HEK293T (cell line): ENCODE measurements around the gene TBC1D17.

ENCODE experiments used
- CTCF ChIA-PET: fragments of 350-600 bp; formaldehyde crosslinking; extraction: SDS; loops from one replicate; lab custom pipeline; 2021; ENCODE audit warnings: antibody characterized with exemption, inconsistent platforms; lab: Yijun Ruan, JAX
- POLR2A ChIA-PET: fragments of 350-600 bp; formaldehyde crosslinking; extraction: SDS; loops from one replicate; lab custom pipeline; 2020; ENCODE audit warnings: antibody characterized with exemption, inconsistent platforms; lab: Yijun Ruan, JAX
- DNase-seq: peaks from one replicate; pipeline ENCODE4 v3.0.0; 2012; ENCODE audit warnings: mixed read lengths; ENCODE audit errors: extremely low spot score
- ARNT ChIP-seq: fragments of 450-650 bp; IDR thresholded peaks from 2 replicates; pipeline ENCODE4 v1.6.1; 2017; ENCODE audit warnings: mild to moderate bottlenecking
- BHLHE40 ChIP-seq: fragments of 450-650 bp; IDR thresholded peaks from 2 replicates; pipeline ENCODE4 v1.6.1; 2016; ENCODE audit warnings: mild to moderate bottlenecking, moderate library complexity, borderline replicate concordance
- CTBP1 ChIP-seq: fragments of 450-650 bp; IDR thresholded peaks from 2 replicates; pipeline ENCODE4 v1.6.1; 2016; ENCODE audit warnings: borderline replicate concordance
- ELF4 ChIP-seq: fragments of 450-650 bp; IDR thresholded peaks from 2 replicates; pipeline ENCODE4 v1.6.1; 2017; ENCODE audit warnings: antibody characterized with exemption
- FOXA1 ChIP-seq: fragments of 450-650 bp; IDR thresholded peaks from 2 replicates; pipeline ENCODE4 v1.6.1; 2016; ENCODE audit warnings: mild to moderate bottlenecking
- FOXK2 ChIP-seq: fragments of 450-650 bp; IDR thresholded peaks from 2 replicates; pipeline ENCODE4 v1.6.1; 2016; ENCODE audit warnings: mild to moderate bottlenecking
- FOXM1 ChIP-seq: fragments of 450-650 bp; IDR thresholded peaks from 2 replicates; pipeline ENCODE4 v1.6.1; 2017; ENCODE audit warnings: mild to moderate bottlenecking, borderline replicate concordance
- HDGF ChIP-seq: fragments of 450-650 bp; IDR thresholded peaks from 2 replicates; pipeline ENCODE4 v1.6.1; 2017; ENCODE audit warnings: antibody characterized with exemption, borderline replicate concordance
- L3MBTL2 ChIP-seq: fragments of 450-650 bp; conservative IDR thresholded peaks from 2 replicates; pipeline ENCODE4 v1.6.1; 2016; ENCODE audit warnings: mild to moderate bottlenecking
- LEF1 ChIP-seq: fragments of 450-650 bp; IDR thresholded peaks from 2 replicates; pipeline ENCODE4 v1.6.1; 2017; ENCODE audit warnings: mild to moderate bottlenecking, borderline replicate concordance
- NFRKB ChIP-seq: fragments of 450-650 bp; IDR thresholded peaks from 2 replicates; pipeline ENCODE4 v1.6.1; 2016; ENCODE audit warnings: mild to moderate bottlenecking, moderate library complexity
- PKNOX1 ChIP-seq: fragments of 450-650 bp; IDR thresholded peaks from 2 replicates; pipeline ENCODE4 v1.6.1; 2016
- SP1 ChIP-seq: fragments of 450-650 bp; IDR thresholded peaks from 2 replicates; pipeline ENCODE4 v1.6.1; 2017
- SUZ12 ChIP-seq: fragments of 450-650 bp; IDR thresholded peaks from 2 replicates; pipeline ENCODE4 v1.6.1; 2016; ENCODE audit warnings: mild to moderate bottlenecking
- TARDBP ChIP-seq: fragments of 450-650 bp; IDR thresholded peaks from 2 replicates; pipeline ENCODE4 v1.6.1; 2016
- ZNF384 ChIP-seq: fragments of 450-650 bp; IDR thresholded peaks from 2 replicates; pipeline ENCODE4 v1.6.1; 2016

The TBC1D17 gene

GRCh38 chr19:49884109-49884508, 6.6 kb downstream of the TBC1D17 start:
- ChIA-PET POLR2A (no interaction called here), CTCF (no interaction called here)
- no peak for TF ChIP-seq LEF1
- no peak for TF ChIP-seq SP1
- no peak for TF ChIP-seq FOXA1
- no peak for TF ChIP-seq FOXM1
- TF ChIP-seq NFRKB = no peak
- TF ChIP-seq TARDBP = no peak
- no peak for TF ChIP-seq HDGF
- TF ChIP-seq ZNF384 = no peak
- TF ChIP-seq L3MBTL2 = no peak
- DNase-seq = no peak

GRCh38 chr19:49884760-49885159, 7.3 kb downstream of the TBC1D17 start:
- ChIA-PET POLR2A (no interaction called here), CTCF (no interaction called here)
- no peak for DNase-seq
- no peak for TF ChIP-seq NFRKB
- TF ChIP-seq FOXM1 = no peak
- no peak for TF ChIP-seq FOXK2
- no peak for TF ChIP-seq FOXA1
- no peak for TF ChIP-seq HDGF
- TF ChIP-seq SUZ12 = no peak
- TF ChIP-seq ELF4 = no peak
- TF ChIP-seq TARDBP = no peak
- no peak for TF ChIP-seq BHLHE40
- no peak for TF ChIP-seq L3MBTL2
- TF ChIP-seq ZNF384 = no peak
- no peak for TF ChIP-seq LEF1
- no peak for TF ChIP-seq PKNOX1

DNA sequence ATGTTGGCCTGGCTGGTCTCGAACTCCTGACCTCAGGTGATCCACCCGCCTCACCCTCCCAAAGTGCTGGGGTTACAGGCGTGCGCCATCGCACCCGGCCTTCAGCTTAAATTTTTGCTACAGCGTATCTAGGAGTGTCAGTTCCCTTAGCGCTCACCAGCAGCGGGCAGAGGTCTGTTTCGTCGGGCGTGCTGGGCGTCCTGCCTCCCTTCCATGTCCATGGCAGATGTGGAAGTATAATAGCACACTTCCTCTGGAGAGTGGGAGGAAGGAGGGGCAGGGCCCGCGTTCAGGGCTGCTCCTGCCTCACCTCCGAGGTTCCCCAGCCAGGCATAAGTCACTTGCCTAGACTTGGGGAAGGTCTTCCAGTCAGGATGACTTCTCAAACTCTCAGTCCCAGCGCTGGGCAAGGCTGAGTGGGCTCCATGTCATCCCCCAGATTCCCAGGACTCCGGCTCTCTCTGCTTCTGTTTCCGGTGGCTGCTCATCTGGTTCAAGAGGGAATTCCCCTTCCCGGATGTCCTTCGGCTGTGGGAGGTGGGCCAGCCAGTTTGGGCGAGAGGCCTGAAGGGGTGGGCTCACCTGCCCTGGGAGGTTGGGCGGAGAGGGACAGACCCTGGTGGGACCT, 9.6 kb downstream of the TBC1D17 start:
- ChIA-PET POLR2A (interaction anchor here (1.0 to 1.2 kb wide), 2 partner anchors 10 to 20 kb away, joined by 3 read pairs; partner anchors contain the start of gene AKT1S1), CTCF (no interaction called here)
- TF ChIP-seq SP1 (no peak), L3MBTL2 (no peak), FOXK2 (no peak), TARDBP (no peak), BHLHE40 (no peak), ELF4 (no peak), LEF1 (no peak), CTBP1 (no peak), PKNOX1 (no peak), FOXA1 (no peak), ZNF384 (no peak), NFRKB (no peak), ARNT (no peak)
- DNase-seq = no peak

GRCh38 chr19:49887665-49888509, 10.4 kb downstream of the TBC1D17 start:
- no peak for TF ChIP-seq FOXK2
- no peak for TF ChIP-seq FOXA1
- no peak for TF ChIP-seq LEF1
- TF ChIP-seq ELF4 = no peak
- TF ChIP-seq BHLHE40 = no peak
- CTCF ChIA-PET = no interaction called here
- POLR2A ChIA-PET = no interaction called here
- DNase-seq = no peak

- no peak for DNase-seq
- CTCF ChIA-PET = no interaction called here
- POLR2A ChIA-PET = no interaction called here
- no peak for TF ChIP-seq FOXM1
Measured at GRCh38 chr19:49888510-49888824, 11.0 kb downstream of the TBC1D17 start.

DNA sequence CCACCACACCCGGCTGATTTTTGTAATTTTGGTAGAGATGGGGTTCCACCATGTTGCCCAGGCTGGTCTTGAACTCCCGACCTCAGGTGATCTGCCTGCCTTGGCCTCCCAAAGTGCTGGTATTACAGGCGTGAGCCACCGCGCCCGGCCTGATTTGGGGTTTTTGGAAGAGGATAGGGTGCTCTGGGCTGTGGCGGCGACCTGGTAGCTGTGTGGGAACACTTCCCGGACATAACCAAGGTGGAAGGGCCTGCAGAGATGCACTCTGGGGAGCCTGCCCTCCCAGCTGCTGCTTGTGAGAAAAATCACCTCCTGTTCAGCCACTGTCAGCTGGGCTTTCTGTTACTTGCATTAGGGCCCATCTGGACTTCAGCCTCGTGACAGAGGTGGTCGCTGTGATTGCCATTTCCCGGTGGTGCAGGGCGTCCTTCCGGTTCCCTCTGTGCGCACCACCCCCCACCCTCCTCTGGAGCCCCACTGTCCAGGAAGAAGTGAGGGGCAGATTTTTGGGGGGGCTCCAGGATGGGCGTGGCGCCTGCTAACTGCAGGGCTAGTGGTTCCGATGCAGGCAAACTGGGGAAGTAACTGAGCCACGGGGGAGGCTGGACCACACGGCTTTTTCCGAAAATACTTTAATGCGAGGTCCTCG, 11.7 kb downstream of the TBC1D17 start:
- POLR2A ChIA-PET = no interaction called here

More for the DNA sequence above, 11.7 kb downstream of the TBC1D17 start:
- no peak for DNase-seq
- TF ChIP-seq FOXK2 (no peak), LEF1 (no peak), FOXM1 (no peak), TARDBP (no peak), NFRKB (no peak), ZNF384 (no peak), ARNT (no peak), SP1 (no peak), BHLHE40 (no peak), HDGF (no peak), ELF4 (no peak)
- CTCF ChIA-PET = no interaction called here
